GM23338 (cell line): ENCODE data around the gene CLDN1. TPM values are rescaled to one million over a fixed set of nuclear protein-coding genes. Genes with fewer than 3 reads are reported as not detected.

Experiments
- ATAC-seq: fragments of 200-7000 bp; cut with Tn5 transposase; 3 replicates; pipeline ENCODE4 v1.9.1; 2020
- DNase-seq: peaks from one replicate; pipeline ENCODE4 v3.0.0-alpha.2; 2015; ENCODE audit warnings: low spot score
- H2AFZ ChIP-seq: fragments of 200-600 bp; sonication (generic); 2 replicates; pipeline ENCODE4 v1.8.0; 2016; ENCODE audit warnings: antibody characterized with exemption, mild to moderate bottlenecking, moderate library complexity
- H3F3A ChIP-seq: fragments of 200-600 bp; sonication (generic); replicated peaks from 2 replicates; pipeline ENCODE4 v1.8.0; 2017; ENCODE audit warnings: antibody characterized with exemption, mixed run types, low read depth
- H3K27ac ChIP-seq: fragments of 200-600 bp; sonication (generic); 2 replicates; pipeline ENCODE4 v1.6.1; 2016; ENCODE audit warnings: low read depth
- H3K27me3 ChIP-seq: fragments of 200-600 bp; sonication (generic); 2 replicates; pipeline ENCODE4 v1.8.0; 2016; ENCODE audit warnings: mild to moderate bottlenecking, mixed run types, moderate library complexity; ENCODE audit not compliant: insufficient read depth
- H3K36me3 ChIP-seq: fragments of 200-600 bp; sonication (generic); 2 replicates; pipeline ENCODE4 v1.8.0; 2016; ENCODE audit warnings: mild to moderate bottlenecking; ENCODE audit not compliant: insufficient read depth
- H3K4me1 ChIP-seq: fragments of 200-600 bp; sonication (generic); 2 replicates; pipeline ENCODE4 v1.8.0; 2016; ENCODE audit warnings: mild to moderate bottlenecking, moderate library complexity; ENCODE audit not compliant: insufficient read depth
- H3K4me2 ChIP-seq: fragments of 200-600 bp; sonication (generic); 2 replicates; pipeline ENCODE4 v1.7.1; 2017; ENCODE audit warnings: mixed run types
- H3K4me3 ChIP-seq: fragments of 200-600 bp; sonication (generic); 2 replicates; pipeline ENCODE4 v1.6.1; 2016; ENCODE audit warnings: mixed run types
- H3K79me2 ChIP-seq: fragments of 200-600 bp; sonication (generic); replicated peaks from 2 replicates; pipeline ENCODE4 v1.8.0; 2017; ENCODE audit warnings: mild to moderate bottlenecking; ENCODE audit not compliant: insufficient read depth
- H3K9me2 ChIP-seq: fragments of 200-600 bp; sonication (generic); 2 replicates; pipeline ENCODE4 v1.8.0; 2017; ENCODE audit not compliant: insufficient read depth
- H4K20me1 ChIP-seq: fragments of 200-600 bp; sonication (generic); replicated peaks from 2 replicates; pipeline ENCODE4 v1.8.0; 2017; ENCODE audit warnings: mild to moderate bottlenecking; ENCODE audit not compliant: insufficient read depth
- H3K27ac Mint-ChIP-seq: 2 replicates; pipeline ENCODE4 v1.8.0; 2020; ENCODE audit warnings: inconsistent platforms, mild to moderate bottlenecking, moderate library complexity, mixed read lengths
- H3K27me3 Mint-ChIP-seq: 3 replicates; pipeline ENCODE4 v1.8.0; 2022; ENCODE audit warnings: low read depth, mild to moderate bottlenecking, moderate library complexity, mixed read lengths, inconsistent platforms; ENCODE audit not compliant: insufficient read depth, poor library complexity
- H3K36me3 Mint-ChIP-seq: 3 replicates; pipeline ENCODE4 v1.8.0; 2021; ENCODE audit warnings: low read depth, mild to moderate bottlenecking, inconsistent platforms, moderate library complexity, mixed read lengths
- H3K4me1 Mint-ChIP-seq: 3 replicates; pipeline ENCODE4 v1.8.0; 2020; ENCODE audit warnings: mild to moderate bottlenecking, inconsistent platforms, mixed read lengths
- H3K4me3 Mint-ChIP-seq: 3 replicates; pipeline ENCODE4 v1.8.0; 2021; ENCODE audit warnings: moderate library complexity, mild to moderate bottlenecking, inconsistent platforms, mixed read lengths
- H3K9me3 Mint-ChIP-seq: 3 replicates; pipeline ENCODE4 v1.8.0; 2020; ENCODE audit warnings: moderate library complexity, mild to moderate bottlenecking, inconsistent platforms, mixed read lengths
- CTCF ChIP-seq, 2 experiments: fragments of 200-600 bp in 1 of 2; sonication (generic) in 1 of 2; conservative IDR thresholded peaks; 2 replicates each; pipeline versions ENCODE4 v1.5.1 to v1.6.1; 2016 to 2017; ENCODE audit warnings: antibody characterized with exemption in 2 of 2, low read depth in 2 of 2, mild to moderate bottlenecking in 2 of 2, moderate library complexity in 1 of 2
- EZH2phosphoT487 ChIP-seq: fragments of 200-600 bp; sonication (generic); IDR thresholded peaks from one replicate; pipeline ENCODE4 v1.8.1; 2018; ENCODE audit warnings: antibody characterized with exemption; ENCODE audit not compliant: unreplicated experiment
- ZNF114 ChIP-seq: fragments of 250-450 bp; sonication (Bioruptor Pico); IDR thresholded peaks from 2 replicates; pipeline ENCODE4 v1.5.0; 2020; ENCODE audit warnings: mild to moderate bottlenecking, moderate library complexity
- ZNF331 ChIP-seq: fragments of 250-450 bp; sonication (Bioruptor Pico); IDR thresholded peaks from 2 replicates; pipeline ENCODE4 v1.5.0; 2020; ENCODE audit warnings: low read depth, mild to moderate bottlenecking, moderate library complexity
- polyA plus RNA-seq: library from polyadenylated mRNA; unstranded; fragments of >200 nt; fragmentation: Nextera tagmentation; extraction: Ambion mirVana; gene quantifications from 2 replicates; pipeline ENCODE4 v1.2.1, GENCODE V29; 2016
- total RNA-seq: library from RNA; depleted of rRNA; stranded (reverse); fragments of >200 nt; shearing (Covaris generic); gene quantifications from 2 replicates; pipeline ENCODE4 v1.2.3, GENCODE V29; 2014

The CLDN1 gene
- total and polyA plus RNA-seq, 2 experiments from 2014 or later: 2.5 to 4.6 TPM

GRCh38 chr3:190322604-190323245 is 479 bp upstream of the CLDN1 start:
- peaks cover 33% of the 10 kb centered on the region for H3K4me1 ChIP-seq
- DNase-seq: peak; percentile 10
- no peaks in the 10 kb centered on the region for H3K36me3 ChIP-seq
- Mint-ChIP-seq H3K9me3 (no peaks in the 10 kb centered on the region), H3K27ac (no peak overlapping the region), H3K4me3 (peak overlapping the region; percentile 62), H3K27me3 (peaks cover 15% of the 10 kb centered on the region), H3K36me3 (no peaks in the 10 kb centered on the region), H3K4me1 (peaks cover 40% of the 10 kb centered on the region)
- H3K27me3 ChIP-seq: peaks cover 24% of the 10 kb centered on the region
- TF ChIP-seq ZNF114: no peak
- 0 out of 4 replicates have a peak, but pooled peaks of 1 of the 2 experiments have one; percentile 10 for TF ChIP-seq CTCF (conservative IDR thresholded peaks at IDR 0.05; ENCODE audit: low read depth in 2 of 2)
- peak overlapping the region; percentile 87 for H2AFZ ChIP-seq
- H3K4me2 ChIP-seq: peak overlapping the region; percentile 92
- H3F3A ChIP-seq: no peaks in the 10 kb centered on the region
- peak overlapping the region; percentile 78 for H3K4me3 ChIP-seq
- H4K20me1 ChIP-seq: no peaks in the 10 kb centered on the region; the same call in 1 of the 2 replicates
- no peaks in the 10 kb centered on the region for H3K79me2 ChIP-seq
- ATAC-seq: peak; percentile 3; the same call in 2 of the 3 replicates
- H3K27ac ChIP-seq: no peak overlapping the region
- H3K9me2 ChIP-seq: no peaks in the 10 kb centered on the region

DNA sequence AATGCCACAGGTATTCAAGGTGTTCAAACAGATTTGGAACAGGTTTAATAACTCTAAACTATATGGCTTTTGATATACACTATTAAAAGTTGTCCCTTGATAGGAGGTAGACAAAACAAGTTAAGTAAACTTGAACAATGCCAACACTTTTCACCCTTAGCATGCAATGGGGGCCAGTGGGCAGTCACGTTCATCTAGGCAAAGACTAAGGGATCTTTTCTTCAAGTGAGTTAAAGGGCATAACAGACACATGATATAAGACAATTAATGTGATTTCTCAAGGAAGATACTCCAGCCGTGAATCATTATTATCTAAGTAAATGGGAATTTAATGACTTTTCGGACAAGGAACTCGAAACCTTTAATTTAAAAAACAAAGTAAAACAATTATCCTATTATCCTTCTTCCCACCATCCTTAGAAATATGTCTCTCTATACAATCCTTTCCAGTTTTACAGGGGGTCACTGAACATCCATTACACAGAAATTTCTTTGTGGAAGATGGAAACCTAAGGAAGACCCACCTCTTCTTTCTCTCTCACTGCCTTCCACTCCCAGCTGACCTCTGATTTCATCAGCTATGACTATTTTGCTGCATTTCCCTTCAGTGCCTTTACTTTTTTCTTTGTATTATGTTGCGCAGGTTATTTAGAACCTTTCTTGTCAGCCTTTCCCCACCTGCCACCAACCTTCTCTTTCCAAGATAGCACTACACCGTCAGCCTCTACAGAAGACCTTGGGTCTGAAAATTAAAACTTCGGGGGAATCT is 1.5 kb downstream of the CLDN1 start:
- Histone ChIP-seq H4K20me1 (no peaks in the 10 kb centered on the region; the same call in 1 of the 2 replicates), H3K4me2 (peak overlapping the region; percentile 92), H3K79me2 (no peaks in the 10 kb centered on the region), H3K4me1 (peaks cover 24% of the 10 kb centered on the region), H3K4me3 (peak overlapping the region; percentile 78; the same call in 1 of the 2 replicates), H3K36me3 (no peaks in the 10 kb centered on the region), H3K27ac (no peak overlapping the region), H3K27me3 (peaks cover 24% of the 10 kb centered on the region), H3F3A (no peaks in the 10 kb centered on the region), H2AFZ (no peak overlapping the region), H3K9me2 (no peaks in the 10 kb centered on the region)
- no peak for ATAC-seq
- Mint-ChIP-seq H3K27me3 (peaks cover 15% of the 10 kb centered on the region), H3K4me3 (peak overlapping the region; percentile 85), H3K36me3 (no peaks in the 10 kb centered on the region), H3K27ac (no peak overlapping the region), H3K4me1 (peaks cover 35% of the 10 kb centered on the region), H3K9me3 (no peaks in the 10 kb centered on the region)
- no peak for TF ChIP-seq ZNF114
- no peak for DNase-seq

DNA sequence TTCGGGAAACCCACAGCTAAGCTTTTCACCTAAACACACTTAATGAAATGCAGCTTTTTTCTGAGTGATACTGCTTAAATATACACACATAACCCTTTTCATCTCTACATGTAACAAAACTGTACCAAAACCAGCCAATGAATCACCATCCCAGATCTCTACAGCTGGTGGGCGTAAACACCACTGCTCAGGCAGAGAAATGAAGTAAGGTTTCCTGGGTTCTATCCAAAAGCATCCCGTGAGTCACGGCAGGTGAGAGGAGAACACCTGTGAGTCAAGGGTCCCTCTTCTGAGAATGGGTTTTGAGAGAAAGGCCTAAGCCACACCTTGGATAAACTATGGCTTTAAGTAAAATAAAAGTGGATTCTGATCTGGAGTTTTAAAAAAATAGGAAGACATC is 2.6 kb downstream of the CLDN1 start:
- Mint-ChIP-seq H3K4me3 (no peak overlapping the region), H3K27me3 (peaks cover 15% of the 10 kb centered on the region)
- ATAC-seq: no peak

More for the DNA sequence above, 2.6 kb downstream of the CLDN1 start:
- no peaks in the 10 kb centered on the region for H3F3A ChIP-seq
- no peaks in the 10 kb centered on the region for H3K9me3 Mint-ChIP-seq
- no peaks in the 10 kb centered on the region for H3K36me3 Mint-ChIP-seq
- peaks cover 24% of the 10 kb centered on the region for H3K27me3 ChIP-seq
- H3K4me3 ChIP-seq: no peak overlapping the region
- H4K20me1 ChIP-seq: no peaks in the 10 kb centered on the region; the same call in 1 of the 2 replicates
- no peaks in the 10 kb centered on the region for H3K79me2 ChIP-seq
- no peak overlapping the region for H3K27ac Mint-ChIP-seq
- DNase-seq: no peak
- H3K9me2 ChIP-seq: no peaks in the 10 kb centered on the region
- no peak overlapping the region for H2AFZ ChIP-seq
- no peaks in the 10 kb centered on the region for H3K36me3 ChIP-seq
- peaks cover 17% of the 10 kb centered on the region for H3K4me1 ChIP-seq
- H3K27ac ChIP-seq: no peak overlapping the region
- H3K4me2 ChIP-seq: no peak overlapping the region
- H3K4me1 Mint-ChIP-seq: peaks cover 27% of the 10 kb centered on the region
- TF ChIP-seq EZH2phosphoT487: no peak
- TF ChIP-seq ZNF331: no peak
